GM19025 (cell line): ENCODE results near the gene CTAG2.
"Not testable (repeated sequence)": the region's sequence is repeated elsewhere in the genome, so short reads cannot be mapped to it uniquely, and the experiment has no call there.

ENCODE experiments used
- ATAC-seq: cut with Tn5 transposase; IDR thresholded peaks from one replicate; pipeline ENCODE4 v1.9.1; 2021; ENCODE audit warnings: mild to moderate bottlenecking, low read depth, moderate library complexity; ENCODE audit not compliant: unreplicated experiment

CTAG2 gene

DNA sequence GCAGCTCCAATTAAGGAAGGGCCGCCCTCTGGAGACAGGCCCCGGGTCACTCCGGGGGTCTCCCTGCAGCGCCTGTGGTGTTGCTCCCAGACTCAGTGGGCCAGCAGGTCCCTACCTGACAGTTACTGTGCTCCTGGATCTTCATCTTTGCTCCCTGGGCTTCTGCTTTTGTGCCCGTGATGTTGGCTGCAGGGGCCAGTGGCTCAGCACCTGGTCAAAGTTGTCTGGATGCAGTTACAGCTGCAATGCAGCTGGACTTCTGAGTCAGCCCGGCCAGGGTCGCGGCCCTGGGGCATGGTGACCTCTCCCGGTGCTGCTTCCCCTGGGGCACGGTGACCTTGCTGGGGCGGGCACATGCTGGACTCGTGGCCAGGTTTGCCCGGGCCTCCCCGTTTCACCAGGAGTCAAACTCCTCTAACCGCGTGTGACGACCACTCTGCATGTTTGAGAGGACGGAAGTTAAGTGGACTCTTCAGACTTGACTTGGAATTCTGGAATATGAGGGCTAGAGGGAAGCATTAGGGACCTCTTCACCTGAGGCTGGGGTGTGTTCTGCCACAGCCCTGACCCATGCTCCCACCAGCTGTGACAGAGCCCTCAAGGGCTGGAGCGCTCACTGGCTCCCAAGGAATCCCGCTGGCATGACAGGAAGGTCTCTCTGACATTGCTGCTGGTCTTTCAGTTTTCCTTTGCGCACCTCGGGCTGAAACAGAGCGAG, 3.7 kb downstream of the CTAG2 start:
- no peak for ATAC-seq

DNA sequence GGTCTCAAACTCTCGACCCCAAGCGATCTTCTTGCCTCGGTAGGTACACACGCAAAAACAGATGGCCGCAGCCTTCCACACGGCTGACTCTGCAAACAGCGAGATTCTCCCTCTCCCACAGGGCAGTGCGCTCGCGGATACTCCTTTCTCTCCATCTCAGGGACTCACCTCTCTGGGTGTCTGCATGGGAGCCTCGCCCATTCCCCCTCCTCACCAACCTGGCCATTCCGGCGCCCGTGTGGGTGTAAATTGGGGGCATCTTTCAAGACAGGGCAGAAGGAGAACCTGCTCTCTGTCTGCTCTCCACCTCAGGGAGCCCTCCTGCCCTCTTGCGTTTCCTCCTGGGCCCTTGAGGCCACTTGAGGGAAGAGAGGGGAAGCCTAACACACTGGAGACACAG, 4.4 kb downstream of the CTAG2 start:
- no peak for ATAC-seq

DNA sequence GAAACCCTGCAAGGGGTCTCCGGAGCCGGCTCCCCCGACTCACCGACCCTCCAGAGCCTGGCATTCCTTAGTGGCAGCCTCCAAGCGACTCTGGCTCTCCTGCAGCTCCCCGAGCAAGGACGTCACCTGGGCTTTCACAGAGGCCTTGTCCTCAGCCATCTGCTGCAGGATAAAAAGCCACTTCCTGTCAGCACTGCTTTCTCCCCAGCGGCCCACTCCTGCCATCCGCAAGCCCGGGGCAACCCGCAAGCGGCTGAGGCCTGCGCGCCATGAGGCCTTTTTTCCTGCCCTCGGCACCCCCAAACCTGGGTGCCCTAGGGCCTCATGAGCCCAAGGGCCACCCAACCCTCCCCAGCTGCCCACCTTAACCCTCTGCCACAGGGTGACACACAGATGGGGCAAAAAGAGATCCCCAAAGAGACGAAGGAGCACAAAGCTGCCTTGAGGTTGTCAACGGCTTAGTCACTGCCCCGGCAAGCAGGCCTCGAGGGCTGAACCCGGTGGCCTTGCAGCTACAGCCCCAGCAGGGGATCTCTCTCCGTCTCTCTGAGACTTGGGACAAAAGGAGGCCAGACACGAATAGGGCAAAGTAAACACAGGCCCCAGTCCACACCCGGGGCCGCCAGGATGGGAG, 7.5 kb downstream of the CTAG2 start:
- not testable (repeated sequence) for ATAC-seq

DNA sequence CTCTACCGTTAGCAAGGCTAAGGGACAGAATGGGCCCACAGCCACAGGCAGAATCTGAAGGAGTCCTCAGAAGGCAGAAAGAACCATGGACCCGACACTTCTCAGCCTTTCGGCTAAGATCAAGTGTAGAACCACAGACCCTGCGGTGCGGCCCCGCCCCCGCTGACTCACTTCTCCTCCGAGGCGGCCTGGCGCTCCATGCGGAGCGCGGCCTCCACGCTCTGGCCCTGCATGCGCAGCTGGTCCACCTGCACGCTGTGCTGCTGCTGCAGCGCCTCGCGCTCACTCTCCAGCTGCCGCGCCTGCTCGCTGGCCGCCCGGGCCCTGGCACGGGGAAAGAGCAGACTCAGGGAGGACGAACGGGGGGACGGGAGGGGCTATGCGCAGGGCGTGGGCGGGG, 9.7 kb downstream of the CTAG2 start:
- not testable (repeated sequence) for ATAC-seq

DNA sequence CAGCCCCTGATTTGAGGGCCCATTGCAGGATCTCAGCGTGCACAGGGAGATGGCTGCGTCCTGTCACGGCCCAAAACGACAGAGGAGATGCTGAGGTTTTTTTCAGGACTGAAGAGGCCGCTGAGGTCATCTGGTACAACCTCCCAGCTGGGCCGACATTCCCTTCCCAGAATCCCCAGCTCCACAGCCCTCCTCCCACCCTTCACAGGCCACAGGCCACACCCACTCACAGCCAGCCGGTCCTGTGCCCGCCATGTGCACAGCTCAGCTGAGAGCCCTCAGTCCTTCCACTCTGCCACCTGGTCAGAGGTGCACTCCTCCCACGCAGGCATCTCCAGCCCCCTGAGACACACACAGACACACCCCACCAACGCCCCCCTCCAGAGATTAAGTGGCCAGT, 11.6 kb downstream of the CTAG2 start:
- ATAC-seq = not testable (repeated sequence)

DNA sequence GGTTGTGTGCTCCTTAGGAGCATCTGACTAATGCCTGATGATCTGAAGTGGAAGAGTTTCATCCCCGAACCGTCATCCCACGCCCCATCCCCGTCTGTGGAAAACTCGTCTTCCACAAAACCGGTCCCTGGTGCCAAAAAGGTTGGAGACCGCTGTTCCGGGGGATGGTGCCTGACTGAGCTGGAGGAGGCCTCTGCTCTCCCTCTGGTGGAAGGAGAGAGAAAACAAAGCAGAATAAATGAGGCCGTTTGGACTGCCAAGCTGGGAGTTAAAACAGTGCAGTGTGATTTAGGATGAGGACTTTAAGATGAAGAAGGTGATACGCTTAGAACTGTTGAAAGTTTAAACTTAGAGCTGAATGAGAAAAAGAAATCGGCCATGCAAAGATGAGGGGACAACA, 19.7 kb downstream of the CTAG2 start:
- not testable (repeated sequence) for ATAC-seq

DNA sequence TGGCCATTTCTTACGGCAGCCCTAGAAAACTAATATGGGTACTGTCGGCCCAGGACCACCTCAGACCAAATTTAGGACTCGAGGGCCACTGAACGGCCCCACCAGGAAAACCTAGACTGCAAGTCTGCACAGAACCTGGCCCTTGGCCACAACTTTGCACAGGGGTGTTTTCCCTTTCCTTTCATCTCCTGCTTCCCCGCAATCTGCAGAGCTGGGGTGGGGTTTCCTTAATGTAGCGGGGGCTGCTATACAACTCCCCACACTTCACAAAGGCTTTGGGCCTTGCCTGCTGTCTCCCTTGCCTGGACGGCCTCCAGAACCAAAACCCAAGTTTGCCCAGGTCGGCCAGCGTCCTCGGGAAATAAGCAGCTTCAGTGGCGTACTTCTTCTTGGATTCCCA, 22.4 kb downstream of the CTAG2 start:
- not testable (repeated sequence) for ATAC-seq

DNA sequence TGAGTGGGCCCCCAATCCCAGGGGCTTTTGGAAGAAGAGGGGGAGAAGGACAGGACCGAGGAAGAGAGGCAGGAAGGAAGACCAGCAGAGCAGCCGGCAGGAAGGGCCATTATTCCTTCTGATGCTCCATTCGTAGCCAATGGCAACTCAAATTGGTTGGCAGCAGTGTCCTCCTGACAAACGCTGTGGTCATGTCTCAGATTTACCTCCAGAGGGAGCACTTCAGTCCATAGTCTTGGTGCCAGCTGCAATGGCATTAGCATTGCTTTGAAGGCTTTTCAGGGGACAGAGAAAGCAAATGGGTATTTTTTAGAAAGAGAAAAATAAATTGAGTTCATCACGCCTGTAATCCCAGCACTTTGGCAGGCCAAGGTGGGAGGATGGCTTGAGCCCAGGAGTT, 24.4 kb downstream of the CTAG2 start:
- not testable (repeated sequence) for ATAC-seq

DNA sequence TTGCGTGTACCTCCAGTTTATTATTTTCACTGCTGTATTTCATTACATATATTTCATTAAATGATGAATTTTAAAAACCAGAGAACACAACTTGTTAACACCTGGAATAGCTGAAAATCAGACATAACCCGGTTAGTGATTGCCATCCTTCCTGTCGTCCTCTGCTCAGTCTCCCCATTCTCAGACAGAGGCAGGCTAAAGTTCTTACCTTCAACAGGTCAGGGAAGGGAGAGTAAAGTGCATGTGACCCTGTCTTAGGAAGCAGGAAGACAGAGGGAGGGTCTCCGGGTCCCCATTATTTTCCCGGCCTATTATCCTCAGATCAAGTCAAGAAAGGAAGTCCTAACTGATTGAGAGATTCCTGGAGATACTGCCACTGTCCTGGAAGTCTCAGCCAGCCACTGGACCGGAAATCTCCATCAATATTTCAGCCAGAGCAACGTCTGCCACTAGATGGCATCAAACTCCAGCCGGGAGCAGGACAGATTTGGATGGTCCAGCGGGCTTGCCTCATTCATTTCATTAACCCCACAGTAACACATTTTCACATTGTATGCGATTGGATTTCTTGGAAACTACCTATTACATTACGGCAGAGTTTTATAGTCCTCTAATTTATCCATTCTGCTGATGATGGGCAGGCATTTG, 32.5 kb downstream of the CTAG2 start:
- ATAC-seq = not testable (repeated sequence)

DNA sequence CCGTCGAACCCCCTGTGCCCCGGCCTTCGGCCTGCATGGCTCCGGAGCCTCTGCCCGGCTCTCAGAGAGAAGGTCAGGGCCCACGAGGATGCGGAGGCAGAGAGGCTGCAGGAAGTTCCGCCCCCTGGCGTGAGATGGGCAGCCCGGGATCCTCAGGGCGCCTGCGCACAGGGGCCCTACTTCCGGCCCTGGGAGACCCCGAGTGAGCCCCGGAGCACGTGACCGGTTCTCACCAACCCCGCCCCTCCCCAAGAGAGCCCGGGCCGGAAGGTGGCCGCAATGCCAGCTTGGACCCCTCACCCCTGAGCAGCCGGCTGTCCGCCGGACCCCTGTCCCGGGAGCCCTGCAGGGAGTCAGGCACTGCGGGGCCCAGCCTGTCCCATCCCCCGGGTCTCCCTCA, 34.2 kb downstream of the CTAG2 start, which contains the start of gene CTAG1B:
CTAG1B (minus strand) TSS at position 101 of the 400 bp plus-strand sequence; CDS start at position 37, 64 bp downstream.
- ATAC-seq = not testable (repeated sequence)

DNA sequence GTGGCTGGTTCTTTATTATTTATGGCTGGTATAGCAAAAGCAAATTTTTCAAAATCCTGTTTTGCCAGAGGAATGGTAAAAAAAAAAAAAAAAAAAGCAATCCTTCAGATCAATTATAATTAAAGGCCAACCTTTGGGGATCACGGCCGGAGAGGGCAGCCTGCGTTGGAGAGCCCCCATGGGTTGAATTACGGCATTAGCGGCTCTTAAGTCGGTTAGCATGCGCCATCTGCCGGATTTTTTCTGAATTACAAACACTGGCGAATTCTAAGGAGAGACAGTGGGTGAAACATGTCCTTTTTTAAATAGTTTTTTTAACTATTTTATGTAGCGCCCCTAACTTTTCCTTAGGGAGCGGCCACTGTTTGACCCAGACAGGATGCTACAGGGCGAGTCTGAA, 39.8 kb downstream of the CTAG2 start:
- not testable (repeated sequence) for ATAC-seq

DNA sequence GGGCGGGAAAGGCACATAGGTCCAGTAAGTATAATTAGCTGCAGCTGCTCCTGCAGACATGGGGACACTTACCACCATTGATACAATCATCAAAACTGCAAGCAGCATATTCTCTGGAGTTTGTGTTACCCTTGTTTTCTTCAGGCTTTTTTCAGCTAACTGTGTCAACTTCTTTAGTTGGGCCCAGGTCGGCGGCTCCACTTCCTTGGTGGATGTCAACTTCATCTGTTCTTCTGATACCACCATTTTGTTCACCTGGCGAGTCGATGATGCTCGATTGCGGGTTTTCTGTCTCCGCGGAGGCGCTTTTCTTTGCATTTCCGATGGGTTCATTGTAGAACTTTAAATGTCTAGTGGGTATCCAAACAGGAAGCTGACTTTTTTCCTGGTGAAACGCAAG, 42.2 kb downstream of the CTAG2 start:
- not testable (repeated sequence) for ATAC-seq

DNA sequence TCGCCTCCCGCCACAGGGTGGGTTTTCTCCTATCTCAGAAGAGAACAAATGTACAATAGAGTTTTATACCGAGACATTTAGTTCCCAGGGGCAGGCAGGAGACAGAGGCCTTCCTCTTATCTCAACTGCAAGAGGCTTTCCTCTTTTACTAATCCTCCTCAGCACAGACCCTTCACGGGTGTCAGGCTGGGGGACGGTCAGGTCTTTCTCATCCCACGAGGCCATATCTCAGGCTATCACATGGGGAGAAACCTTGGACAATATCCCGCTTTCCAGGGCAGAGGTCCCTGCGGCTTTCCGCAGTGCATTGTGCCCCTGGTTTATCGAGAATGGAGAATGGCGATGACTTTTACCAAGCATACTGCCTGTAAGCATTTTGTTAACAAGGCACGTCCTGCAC, 44.6 kb downstream of the CTAG2 start:
- ATAC-seq = not testable (repeated sequence)

DNA sequence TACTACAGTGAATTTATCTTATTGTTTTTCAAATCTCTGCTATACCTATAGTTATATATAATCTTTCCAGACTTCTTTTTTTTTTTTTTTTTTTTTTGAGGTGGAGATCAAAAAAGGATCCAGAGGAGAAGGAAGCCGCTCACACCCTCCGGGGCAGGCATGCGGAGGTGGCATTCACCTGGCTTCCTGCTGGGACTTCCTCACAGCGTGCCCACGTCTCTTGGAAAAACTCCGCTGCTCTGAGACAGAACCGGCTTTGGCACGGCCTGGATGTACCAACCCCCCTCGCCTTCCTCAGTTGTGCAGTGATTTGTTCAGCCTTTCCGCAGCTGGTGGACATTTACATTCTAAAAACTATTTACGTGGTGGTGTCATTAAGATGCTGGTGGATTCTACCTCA, 45.4 kb downstream of the CTAG2 start:
- ATAC-seq = not testable (repeated sequence)

DNA sequence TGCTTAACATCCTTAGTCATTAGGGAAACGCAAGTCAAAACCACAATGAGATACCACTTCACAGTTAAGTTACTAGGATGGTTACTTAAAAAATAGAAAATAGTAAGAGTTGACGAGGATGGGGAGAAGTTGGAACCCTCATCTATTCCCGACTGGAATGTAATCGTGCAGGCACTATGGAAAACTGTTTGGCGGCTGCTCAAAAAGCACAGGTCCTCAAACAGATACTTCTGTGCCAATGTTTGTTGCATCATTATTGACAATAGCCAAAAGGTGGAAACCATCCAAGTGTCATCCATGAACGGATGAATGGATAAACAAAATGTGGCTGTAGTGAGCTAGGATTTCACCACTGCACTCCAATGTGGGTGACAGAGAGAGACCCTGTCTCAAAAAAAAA, 46.0 kb downstream of the CTAG2 start:
- no peak for ATAC-seq

DNA sequence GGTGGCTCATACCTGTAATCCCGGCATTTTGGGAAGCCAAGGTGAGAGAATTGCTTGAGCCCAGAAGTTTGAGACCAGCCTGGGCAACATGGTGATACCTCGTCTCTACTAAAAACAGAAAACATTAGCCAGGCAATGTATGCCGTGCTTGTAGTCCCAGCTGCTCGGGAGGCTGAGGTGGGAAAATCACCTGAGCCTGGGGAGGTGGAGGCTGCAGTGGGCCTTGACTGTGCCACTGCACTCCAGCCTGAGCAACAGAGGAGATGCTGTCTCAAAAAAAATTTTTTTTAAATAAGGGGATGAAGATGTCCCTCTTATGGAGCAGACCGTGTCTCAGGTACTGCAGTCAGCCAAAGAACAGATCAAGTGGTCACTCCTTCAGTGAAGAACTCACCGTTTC, 47.8 kb downstream of the CTAG2 start:
- no peak for ATAC-seq

DNA sequence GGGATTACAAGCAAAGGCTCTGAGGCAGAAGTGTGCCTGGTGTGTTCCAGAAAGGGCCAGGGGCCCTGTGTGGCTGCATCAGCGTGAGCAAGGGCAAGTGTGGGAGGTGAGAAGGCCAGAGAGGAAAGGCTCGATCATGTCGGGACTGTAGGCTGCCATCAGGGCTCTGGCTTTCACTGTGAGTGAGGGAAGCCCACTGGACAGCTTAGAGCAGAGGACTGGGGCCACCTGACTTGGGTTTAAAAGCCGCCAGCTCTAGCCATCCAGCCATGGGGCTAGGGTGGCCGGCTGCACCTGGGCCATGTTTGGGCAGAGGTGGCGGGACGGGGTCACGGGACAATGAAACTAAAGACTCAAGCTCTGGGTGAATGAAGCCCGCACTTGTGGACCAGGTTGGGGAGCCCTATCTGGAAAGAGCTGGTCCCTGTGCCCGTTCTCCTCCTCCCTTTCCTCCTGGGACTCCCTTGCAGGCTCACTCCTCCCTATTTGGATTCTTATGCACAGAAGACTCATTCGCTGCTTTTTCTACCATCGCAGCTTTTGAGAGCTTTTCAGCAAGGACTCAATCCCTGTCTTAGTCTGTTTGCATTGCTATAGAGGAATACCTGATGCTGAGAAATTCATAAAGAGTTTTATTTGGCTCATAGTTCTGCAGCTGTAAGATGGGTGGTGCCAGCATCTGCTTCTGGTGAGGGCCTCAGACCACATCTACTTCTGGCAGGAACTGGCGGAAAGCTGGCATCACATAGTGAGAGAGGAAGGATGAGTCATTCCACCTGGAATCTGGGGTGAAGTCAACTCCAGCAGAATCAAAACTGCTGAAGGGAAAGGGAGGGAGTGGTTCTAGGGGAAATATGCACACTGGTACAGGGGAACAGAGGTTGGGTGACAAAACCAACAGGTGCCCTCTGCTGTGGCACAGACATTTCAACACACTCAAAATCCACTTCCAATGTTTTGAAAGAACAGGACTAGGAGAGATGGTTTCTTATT, 49.6 kb downstream of the CTAG2 start:
- no peak for ATAC-seq

DNA sequence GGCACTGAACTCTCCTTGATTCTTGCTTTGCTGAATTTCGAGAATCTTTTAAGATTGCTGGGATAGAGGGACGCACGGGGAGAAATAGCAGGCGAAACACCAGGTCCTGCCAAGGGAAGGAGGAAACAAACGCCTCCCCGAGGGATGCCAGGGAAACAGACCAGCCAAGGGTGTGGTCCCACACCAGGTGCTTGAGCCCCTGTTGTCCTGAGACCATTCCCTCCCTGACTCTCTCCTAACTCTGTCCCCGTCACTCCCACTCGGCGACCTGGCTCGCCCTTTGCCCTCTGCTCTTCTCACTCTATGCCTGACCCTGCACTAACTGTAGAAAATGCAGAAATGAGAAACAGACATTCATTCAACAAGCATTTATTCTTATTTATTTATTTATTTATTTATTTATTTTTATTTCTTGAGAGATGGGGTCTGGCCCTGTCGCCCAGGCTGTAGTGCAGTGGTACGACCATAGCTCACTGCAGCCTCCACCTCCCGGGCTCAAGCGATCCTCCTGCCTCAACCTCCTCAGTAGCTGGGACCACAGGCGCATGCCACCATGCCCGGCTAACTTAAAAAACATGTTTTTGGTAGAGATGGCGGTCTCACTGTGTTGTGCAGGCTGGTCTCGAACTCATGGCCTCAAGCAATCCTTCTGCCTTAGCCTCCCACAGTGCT, 50.5 kb downstream of the CTAG2 start:
- ATAC-seq = no peak

DNA sequence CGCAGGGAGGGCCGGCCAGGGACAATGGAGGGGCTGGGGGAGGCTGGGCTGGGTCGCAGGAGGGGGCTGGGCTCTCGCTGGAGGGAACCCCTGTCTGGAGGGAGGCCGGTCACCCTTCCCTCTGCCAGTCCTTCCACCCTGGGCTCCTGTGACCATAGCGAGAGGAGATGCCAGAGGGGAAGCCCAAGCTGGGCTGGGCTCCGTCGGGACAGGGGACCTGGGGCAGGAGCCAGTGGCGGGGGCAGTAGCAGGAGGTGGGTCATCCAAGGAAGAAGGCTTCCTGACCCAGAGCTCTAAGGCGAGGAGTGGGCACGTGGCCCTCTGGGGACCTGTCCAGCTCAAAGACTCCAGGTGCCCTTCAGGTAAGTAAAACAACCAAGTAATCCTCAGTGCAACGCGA, 51.2 kb downstream of the CTAG2 start:
- ATAC-seq = no peak
